Placental pericyte (primary cell): ENCODE data around the gene ASPN. TPM values are rescaled to one million over a fixed set of nuclear protein-coding genes. Genes with fewer than 3 reads are reported as not detected.

Source experiments
- small RNA-seq: library from RNA; depleted of rRNA; stranded (forward); fragments of <200 nt; gene quantifications from one replicate; pipeline ENCODE3, GENCODE V24; 2012; ENCODE audit warnings: low replicate concordance
- total RNA-seq: library from RNA; depleted of rRNA; stranded (reverse); fragments of >200 nt; gene quantifications from 2 replicates; pipeline ENCODE4 v1.2.3, GENCODE V29; 2012

Gene ASPN
- total RNA-seq = 0.44 and 0.57 TPM in 2 replicates

GRCh38 chr9:92482329-92482728 is at the start of gene ASPN:
Gene ASPN (minus strand): TSS chr9:92482506.

GRCh38 chr9:92424340-92424739 is 58.0 kb downstream of the ASPN start, which contains the start of gene OMD:
Gene OMD (minus strand): TSS chr9:92424471. CDS start chr9:92417558, 6,913 bp downstream.

Small RNAs within 50 kb of the gene (small RNA-seq; reads per million reads assigned to genes)
- gene MIR4670 = not detected

Other genes starting within 250 kb of the ASPN start
- 335 and 619 TPM in 2 replicates for gene IARS1, start 188.8 kb downstream of the ASPN start, total RNA-seq
- 26.9 and 27.3 TPM in 2 replicates for gene NOL8, start 157.2 kb downstream of the ASPN start, total RNA-seq
- 1.5 and 7.7 TPM in 2 replicates for gene CENPP, start 156.6 kb downstream of the ASPN start, total RNA-seq
- gene OGN, start 77.9 kb downstream of the ASPN start, total RNA-seq = not detected in 2 replicates
- gene OMD, start 58.0 kb downstream of the ASPN start, total RNA-seq = not detected in 2 replicates
- 0.29 and 1.5 TPM in 2 replicates for gene ECM2, start 53.5 kb upstream of the ASPN start, total RNA-seq
- gene IPPK, start 187.6 kb upstream of the ASPN start, total RNA-seq = 10.9 and 17.2 TPM in 2 replicates